HG03575 (cell line): ENCODE data around the gene MARCHF3.
"Not testable (repeated sequence)": the region's sequence is repeated elsewhere in the genome, so short reads cannot be mapped to it uniquely, and the experiment has no call there.

Source experiments
- ATAC-seq: cut with Tn5 transposase; IDR thresholded peaks from one replicate; pipeline ENCODE4 v1.9.1; 2021; ENCODE audit not compliant: unreplicated experiment, insufficient number of reproducible peaks, low FRiP score; ENCODE audit errors: extremely low read depth

MARCHF3 gene

GRCh38 chr5:127016722-127017121 lies 13.6 kb downstream of the MARCHF3 start:
- not testable (repeated sequence) for ATAC-seq

- no peak for ATAC-seq
Measured at GRCh38 chr5:127015716-127016115, 14.6 kb downstream of the MARCHF3 start.

GRCh38 chr5:127014573-127014972 lies 15.8 kb downstream of the MARCHF3 start:
- ATAC-seq = no peak

GRCh38 chr5:127013407-127013806 lies 17.0 kb downstream of the MARCHF3 start:
- ATAC-seq = no peak

- no peak for ATAC-seq
Measured at GRCh38 chr5:127012916-127013315, 17.4 kb downstream of the MARCHF3 start.

- ATAC-seq = peak; percentile 60
Measured at GRCh38 chr5:127011961-127012644, 18.3 kb downstream of the MARCHF3 start.

GRCh38 chr5:127011153-127011552 lies 19.2 kb downstream of the MARCHF3 start:
- ATAC-seq = no peak

- no peak for ATAC-seq
Measured at GRCh38 chr5:127010362-127010761, 20.0 kb downstream of the MARCHF3 start.

- no peak for ATAC-seq
Measured at GRCh38 chr5:127009784-127010183, 20.6 kb downstream of the MARCHF3 start.

- ATAC-seq = no peak
Measured at GRCh38 chr5:127008300-127008975, 21.9 kb downstream of the MARCHF3 start.

GRCh38 chr5:127007522-127007921 lies 22.8 kb downstream of the MARCHF3 start:
- no peak for ATAC-seq

- no peak for ATAC-seq
Measured at GRCh38 chr5:127006744-127007143, 23.6 kb downstream of the MARCHF3 start.

- ATAC-seq = not testable (repeated sequence)
Measured at GRCh38 chr5:127005282-127005681, 25.1 kb downstream of the MARCHF3 start.

- ATAC-seq = no peak
Measured at GRCh38 chr5:127004721-127005120, 25.6 kb downstream of the MARCHF3 start.

GRCh38 chr5:127003798-127004495 lies 26.4 kb downstream of the MARCHF3 start:
- no peak for ATAC-seq

- no peak for ATAC-seq
Measured at GRCh38 chr5:127002390-127002789, 28.0 kb downstream of the MARCHF3 start.

- ATAC-seq = no peak
Measured at GRCh38 chr5:127001621-127002296, 28.6 kb downstream of the MARCHF3 start.

GRCh38 chr5:126998895-126999570 lies 31.3 kb downstream of the MARCHF3 start:
- no peak for ATAC-seq

GRCh38 chr5:126998201-126998631 lies 32.1 kb downstream of the MARCHF3 start:
- peak; percentile 67 for ATAC-seq
